Measurements from ENCODE around the gene EPB41L3. TPM values are rescaled to one million over a fixed set of nuclear protein-coding genes. Genes with fewer than 3 reads are reported as not detected.

Gene EPB41L3
- total RNA-seq, 1 donor from 2014 or later: 6.3 TPM

GRCh38 chr18:5395860-5396448 lies 147.8 kb downstream of the EPB41L3 start:
- TF ChIP-seq, protein P1, sequence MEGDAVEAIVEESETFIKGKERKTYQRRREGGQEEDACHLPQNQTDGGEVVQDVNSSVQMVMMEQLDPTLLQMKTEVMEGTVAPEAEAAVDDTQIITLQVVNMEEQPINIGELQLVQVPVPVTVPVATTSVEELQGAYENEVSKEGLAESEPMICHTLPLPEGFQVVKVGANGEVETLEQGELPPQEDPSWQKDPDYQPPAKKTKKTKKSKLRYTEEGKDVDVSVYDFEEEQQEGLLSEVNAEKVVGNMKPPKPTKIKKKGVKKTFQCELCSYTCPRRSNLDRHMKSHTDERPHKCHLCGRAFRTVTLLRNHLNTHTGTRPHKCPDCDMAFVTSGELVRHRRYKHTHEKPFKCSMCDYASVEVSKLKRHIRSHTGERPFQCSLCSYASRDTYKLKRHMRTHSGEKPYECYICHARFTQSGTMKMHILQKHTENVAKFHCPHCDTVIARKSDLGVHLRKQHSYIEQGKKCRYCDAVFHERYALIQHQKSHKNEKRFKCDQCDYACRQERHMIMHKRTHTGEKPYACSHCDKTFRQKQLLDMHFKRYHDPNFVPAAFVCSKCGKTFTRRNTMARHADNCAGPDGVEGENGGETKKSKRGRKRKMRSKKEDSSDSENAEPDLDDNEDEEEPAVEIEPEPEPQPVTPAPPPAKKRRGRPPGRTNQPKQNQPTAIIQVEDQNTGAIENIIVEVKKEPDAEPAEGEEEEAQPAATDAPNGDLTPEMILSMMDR (IDR thresholded peaks at IDR 0.05; ENCODE audit: borderline replicate concordance): no peak
- Histone ChIP-seq H3K4me1 (no peaks in the 10 kb centered on the region), H3K4me3 (no peak overlapping the region), H3K9me3 (replicated peaks) (no peaks in the 10 kb centered on the region), H3K27ac (replicated peaks) (no peak overlapping the region), H3K27me3 (ENCODE audit: low read depth) (no peaks in the 10 kb centered on the region), H3K36me3 (peaks cover 14% of the 10 kb centered on the region)
- intact Hi-C loops (cut with micrococcal nuclease): no loop called here
- DNase-seq: no peak

GRCh38 chr18:5393779-5394178 lies 150.0 kb downstream of the EPB41L3 start:
- intact Hi-C loops (cut with micrococcal nuclease): no loop called here
- DNase-seq: no peak
- Histone ChIP-seq H3K36me3 (peaks cover 14% of the 10 kb centered on the region), H3K4me3 (no peak overlapping the region), H3K27ac (replicated peaks) (no peak overlapping the region), H3K27me3 (ENCODE audit: low read depth) (no peaks in the 10 kb centered on the region), H3K4me1 (no peaks in the 10 kb centered on the region), H3K9me3 (replicated peaks) (no peaks in the 10 kb centered on the region)
- TF ChIP-seq, protein P1 (IDR thresholded peaks at IDR 0.05; ENCODE audit: borderline replicate concordance): no peak

GRCh38 chr18:5391409-5391808 lies 152.4 kb downstream of the EPB41L3 start:
- intact Hi-C loops (cut with micrococcal nuclease): no loop called here
- Histone ChIP-seq H3K9me3 (replicated peaks) (no peaks in the 10 kb centered on the region), H3K27ac (replicated peaks) (no peak overlapping the region), H3K27me3 (ENCODE audit: low read depth) (no peaks in the 10 kb centered on the region), H3K36me3 (peaks cover 13% of the 10 kb centered on the region), H3K4me1 (no peaks in the 10 kb centered on the region), H3K4me3 (no peak overlapping the region)
- TF ChIP-seq, protein P1 (IDR thresholded peaks at IDR 0.05; ENCODE audit: borderline replicate concordance): no peak
- DNase-seq: no peak

- TF ChIP-seq, protein P1 (IDR thresholded peaks at IDR 0.05; ENCODE audit: borderline replicate concordance): no peak
- Histone ChIP-seq H3K9me3 (replicated peaks) (no peaks in the 10 kb centered on the region), H3K27me3 (ENCODE audit: low read depth) (no peaks in the 10 kb centered on the region), H3K27ac (replicated peaks) (no peak overlapping the region), H3K36me3 (no peaks in the 10 kb centered on the region), H3K4me3 (no peak overlapping the region), H3K4me1 (no peaks in the 10 kb centered on the region)
- intact Hi-C loops (cut with micrococcal nuclease): no loop called here
- DNase-seq: no peak
Observed at GRCh38 chr18:5389356-5389755, 154.4 kb downstream of the EPB41L3 start.

- H3K9me3 ChIP-seq (replicated peaks): no peaks in the 10 kb centered on the region
- intact Hi-C loops (cut with micrococcal nuclease): no loop called here
- no peak overlapping the region for H3K4me3 ChIP-seq
- TF ChIP-seq, protein P1 (IDR thresholded peaks at IDR 0.05; ENCODE audit: borderline replicate concordance): no peak
- no peaks in the 10 kb centered on the region for H3K27me3 ChIP-seq (ENCODE audit: low read depth)
- H3K36me3 ChIP-seq: no peaks in the 10 kb centered on the region
- no peaks in the 10 kb centered on the region for H3K4me1 ChIP-seq
- H3K27ac ChIP-seq (replicated peaks): no peak overlapping the region
- DNase-seq: no peak
Observed at GRCh38 chr18:5388896-5389295, 154.9 kb downstream of the EPB41L3 start.

Data from left ventricle myocardium inferior (tissue), 1 donor.